IMR-90 (cell line): Measurements from ENCODE around the gene CDK6. TPM values are rescaled to one million over a fixed set of nuclear protein-coding genes. Genes with fewer than 3 reads are reported as not detected.

Experiments
- ATAC-seq: fragments of 200-7000 bp; cut with Tn5 transposase; 2 replicates; pipeline ENCODE4 v1.9.1; 2020; ENCODE audit warnings: low read depth, mild to moderate bottlenecking, moderate library complexity
- BruUV-seq: library from RNA; stranded (reverse); fragments of 400-500 nt; replicated peaks from 2 replicates; lab custom pipeline; 2021; lab: Mats Ljungman, UMichigan
- CTCF ChIA-PET: fragments of 300-600 bp; formaldehyde crosslinking; extraction: SDS; loops from one replicate; lab custom pipeline; 2021; ENCODE audit warnings: antibody characterized with exemption; lab: Yijun Ruan, JAX
- POLR2A ChIA-PET: fragments of 300-600 bp; sonication (Branson Sonifier 250); formaldehyde crosslinking; loops from one replicate; lab custom pipeline; 2022; ENCODE audit warnings: antibody characterized with exemption; ENCODE audit not compliant: unreplicated experiment; lab: Charles Lee
- DNase-seq: peaks from one replicate; pipeline ENCODE4 v3.0.0; 2013
- H2AFZ ChIP-seq: replicated peaks from 2 replicates; pipeline ENCODE3; 2013; ENCODE audit warnings: low read length, mild to moderate bottlenecking; ENCODE audit not compliant: poor library complexity
- H2AK5ac ChIP-seq: 2 replicates; pipeline ENCODE4 v1.6.1; 2013; ENCODE audit warnings: low read depth, low read length, inconsistent platforms
- H2AK9ac ChIP-seq: replicated peaks from 2 replicates; pipeline ENCODE3; 2013; ENCODE audit warnings: mild to moderate bottlenecking, low read depth, low read length, moderate library complexity; ENCODE audit not compliant: poor library complexity
- H2BK120ac ChIP-seq: 2 replicates; pipeline ENCODE4 v1.6.1; 2013; ENCODE audit warnings: low read depth, low read length, inconsistent platforms
- H2BK15ac ChIP-seq: 3 replicates; pipeline ENCODE4 v1.6.1; 2013; ENCODE audit warnings: low read depth, low read length, inconsistent platforms
- H2BK20ac ChIP-seq: 2 replicates; pipeline ENCODE4 v1.6.1; 2013; ENCODE audit warnings: low read depth, mild to moderate bottlenecking, inconsistent platforms, low read length, moderate library complexity
- H2BK5ac ChIP-seq: 2 replicates; pipeline ENCODE4 v1.6.1; 2013; ENCODE audit warnings: mild to moderate bottlenecking, low read depth, low read length, inconsistent platforms; ENCODE audit not compliant: poor library complexity, severe bottlenecking
- H3K14ac ChIP-seq: replicated peaks from 2 replicates; pipeline ENCODE4 v1.6.1; 2013; ENCODE audit warnings: low read depth, low read length, inconsistent platforms
- H3K18ac ChIP-seq: 2 replicates; pipeline ENCODE4 v1.6.1; 2013; ENCODE audit warnings: low read depth, low read length, control low read depth
- H3K23ac ChIP-seq: 2 replicates; pipeline ENCODE4 v1.6.1; 2013; ENCODE audit warnings: low read depth, low read length, inconsistent platforms
- H3K27ac ChIP-seq: 2 replicates; pipeline ENCODE4 v1.5.1; 2013; ENCODE audit warnings: mild to moderate bottlenecking, control low read depth, low read length; ENCODE audit not compliant: insufficient read depth
- H3K27me3 ChIP-seq: 2 replicates; pipeline ENCODE4 v1.6.1; 2013; ENCODE audit warnings: low read length; ENCODE audit not compliant: control insufficient read depth, insufficient read depth
- H3K36me3 ChIP-seq: 2 replicates; pipeline ENCODE4 v1.6.1; 2013; ENCODE audit warnings: low read length, mixed read lengths; ENCODE audit not compliant: control insufficient read depth, insufficient read depth
- H3K4ac ChIP-seq: 2 replicates; pipeline ENCODE4 v1.6.1; 2013; ENCODE audit warnings: low read depth, low read length, inconsistent platforms
- H3K4me1 ChIP-seq: 2 replicates; pipeline ENCODE4 v1.6.1; 2013; ENCODE audit warnings: low read length, mixed read lengths; ENCODE audit not compliant: control insufficient read depth, insufficient read depth
- H3K4me2 ChIP-seq: 2 replicates; pipeline ENCODE4 v1.6.1; 2013; ENCODE audit warnings: low read depth, mild to moderate bottlenecking, control low read depth, low read length, moderate library complexity
- H3K4me3 ChIP-seq: 2 replicates; pipeline ENCODE4 v1.5.1; 2013; ENCODE audit warnings: low read depth, mild to moderate bottlenecking, control low read depth, low read length, moderate library complexity; ENCODE audit not compliant: insufficient read depth
- H3K56ac ChIP-seq: 2 replicates; pipeline ENCODE4 v1.6.1; 2013; ENCODE audit warnings: low read length, inconsistent platforms; ENCODE audit not compliant: insufficient read depth; ENCODE audit errors: extremely low read depth
- H3K79me1 ChIP-seq, 2 experiments: 2 replicates each; pipeline ENCODE4 v1.6.1; 2013; ENCODE audit warnings: low read length in 2 of 2, inconsistent platforms in 1 of 2, low read depth in 1 of 2
- H3K9ac ChIP-seq: 2 replicates; pipeline ENCODE4 v1.6.1; 2013; ENCODE audit warnings: low read depth, low read length, control low read depth
- H3K9me1 ChIP-seq: 2 replicates; pipeline ENCODE4 v1.6.1; 2013; ENCODE audit warnings: low read length, inconsistent platforms; ENCODE audit not compliant: insufficient read depth
- H3K9me3 ChIP-seq: 2 replicates; pipeline ENCODE4 v1.6.1; 2013; ENCODE audit warnings: low read length; ENCODE audit not compliant: control insufficient read depth, insufficient read depth
- H4K20me1 ChIP-seq: 2 replicates; pipeline ENCODE4 v1.6.1; 2013; ENCODE audit warnings: low read length, inconsistent platforms; ENCODE audit not compliant: insufficient read depth
- H4K5ac ChIP-seq: 2 replicates; pipeline ENCODE4 v1.6.1; 2013; ENCODE audit warnings: mild to moderate bottlenecking, low read depth, low read length, control low read depth
- H4K8ac ChIP-seq, 2 experiments: 2 replicates each; pipeline ENCODE4 v1.6.1; 2013; ENCODE audit warnings: low read depth in 2 of 2, low read length in 2 of 2, control low read depth in 1 of 2, inconsistent platforms in 1 of 2
- H4K91ac ChIP-seq: 2 replicates; pipeline ENCODE4 v1.6.1; 2013; ENCODE audit warnings: low read depth, low read length, inconsistent platforms; ENCODE audit not compliant: insufficient read depth
- BHLHE40 ChIP-seq: fragments of 150-350 bp; IDR thresholded peaks from 2 replicates; pipeline ENCODE4 v1.6.1; 2016; ENCODE audit warnings: mild to moderate bottlenecking, low read depth, low read length
- CEBPB ChIP-seq: IDR thresholded peaks from 2 replicates; pipeline ENCODE4 v1.6.1; 2012; ENCODE audit warnings: low read depth, low read length, improper control_type of control experiment
- ELK1 ChIP-seq: fragments of 150-350 bp; IDR thresholded peaks from 2 replicates; pipeline ENCODE4 v1.6.1; 2016; ENCODE audit warnings: low read depth, mild to moderate bottlenecking, low read length, moderate library complexity, borderline replicate concordance
- FOS ChIP-seq: fragments of 150-350 bp; IDR thresholded peaks from 2 replicates; pipeline ENCODE4 v1.6.1; 2016; ENCODE audit warnings: low read depth, low read length
- MAFK ChIP-seq: IDR thresholded peaks from 2 replicates; pipeline ENCODE4 v1.6.1; 2012; ENCODE audit warnings: low read depth, low read length, improper control_type of control experiment
- MXI1 ChIP-seq: IDR thresholded peaks from 2 replicates; pipeline ENCODE4 v1.6.1; 2012; ENCODE audit warnings: low read depth, mild to moderate bottlenecking, low read length, moderate library complexity, borderline replicate concordance
- NFE2L2 ChIP-seq: fragments of 150-350 bp; IDR thresholded peaks from 2 replicates; pipeline ENCODE4 v1.6.1; 2016; ENCODE audit warnings: low read depth, mild to moderate bottlenecking, low read length
- POLR2A ChIP-seq: IDR thresholded peaks from 2 replicates; pipeline ENCODE4 v1.6.1; 2012; ENCODE audit warnings: mild to moderate bottlenecking, low read depth, low read length
- RAD21 ChIP-seq: IDR thresholded peaks from 2 replicates; pipeline ENCODE4 v1.6.1; 2012; ENCODE audit warnings: low read length, improper control_type of control experiment
- RCOR1 ChIP-seq: IDR thresholded peaks from 2 replicates; pipeline ENCODE4 v1.6.1; 2012; ENCODE audit warnings: mild to moderate bottlenecking, low read length, improper control_type of control experiment; ENCODE audit not compliant: insufficient replicate concordance
- RFX5 ChIP-seq: IDR thresholded peaks from 2 replicates; pipeline ENCODE4 v1.8.0; 2012; ENCODE audit warnings: low read depth, mild to moderate bottlenecking, low read length, moderate library complexity
- SMC3 ChIP-seq: fragments of 150-350 bp; IDR thresholded peaks from 2 replicates; pipeline ENCODE4 v1.6.1; 2016; ENCODE audit warnings: low read depth, mild to moderate bottlenecking, antibody characterized with exemption, low read length, moderate library complexity
- USF2 ChIP-seq: fragments of 150-350 bp; IDR thresholded peaks from 2 replicates; pipeline ENCODE4 v1.6.1; 2017; ENCODE audit warnings: mild to moderate bottlenecking, antibody characterized with exemption, low read length, low read depth
- WGBS, 2 experiments: methylation state at CpG; one replicate each; pipeline versions ENCODE4 v1.1.5 to v1.1.7; 2013; ENCODE audit warnings: missing lambda C conversion rate in 2 of 2; ENCODE audit not compliant: insufficient read length in 1 of 2; ENCODE audit errors: extremely low coverage in 2 of 2; 5-methylcytosine and 5-hydroxymethylcytosine counted together
- dilution Hi-C: fragments of 300-500 bp; cut with HindIII; formaldehyde crosslinking; loops from one replicate; pipeline ENCODE4 v1.14.3; 2018; ENCODE audit warnings: low sequenced_read_pairs; ENCODE audit not compliant: unreplicated experiment
- in situ Hi-C: fragments of 300-500 bp; cut with MboI; formaldehyde crosslinking; loops from 3 replicates; pipeline ENCODE4 v1.14.3; 2019; ENCODE audit warnings: low sequenced_read_pairs, inconsistent platforms, mixed read lengths
- intact Hi-C: fragments of 100-400 bp; cut with micrococcal nuclease; formaldehyde crosslinking; loops from 2 replicates; pipeline ENCODE4 v1.10.0; 2022
- polyA plus RNA-seq, 3 experiments: library from polyadenylated mRNA; depleted of rRNA; stranded (reverse); fragments of >200 nt; gene quantifications; 2 replicates each; pipeline ENCODE4 v1.2.3, GENCODE V29; 2012; ENCODE audit warnings: low replicate concordance in 1 of 3
- total RNA-seq: library from RNA; depleted of rRNA; stranded (reverse); fragments of >200 nt; gene quantifications from 2 replicates; pipeline ENCODE4 v1.2.3, GENCODE V29; 2012
- TF ChIP-seq, protein P1 (sequence below): conservative IDR thresholded peaks from 2 replicates; pipeline ENCODE4 v1.5.1; 2012; ENCODE audit warnings: mild to moderate bottlenecking, low read depth, low read length, improper control_type of control experiment

Gene CDK6
- total and polyA plus RNA-seq, 2 of the 4 experiments (the other 2 are of a cell fraction): 21.5 to 195 TPM

DNA sequence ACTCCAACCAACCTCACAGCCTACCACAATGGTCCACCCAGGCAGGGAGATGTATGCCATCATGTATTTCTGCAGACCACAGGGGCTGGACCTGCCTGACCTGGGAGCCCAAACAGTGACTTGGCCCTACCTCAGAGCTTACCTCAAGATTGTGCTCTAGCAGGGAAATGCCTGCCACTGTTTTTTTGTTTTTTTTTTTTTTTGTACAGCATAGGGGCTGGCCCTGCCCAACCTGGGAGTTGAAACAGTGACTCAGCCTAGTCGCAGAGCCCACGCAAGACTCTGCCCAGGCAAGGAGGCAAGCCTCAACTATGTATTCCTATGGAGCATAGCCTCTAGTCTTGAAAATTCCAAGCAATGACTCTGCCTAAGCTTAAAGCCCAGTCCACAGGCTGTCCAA is 39.3 kb upstream of the CDK6 start:
- POLR2A ChIA-PET: no interaction called here
- Histone ChIP-seq H3K36me3 (no peaks in the 10 kb centered on the region), H2AFZ (peak overlapping the region; percentile 33), H3K4me1 (peaks cover 2% of the 10 kb centered on the region; the same call in 1 of the 2 replicates), H3K79me1 (peaks cover 0 to 5% of the 10 kb centered on the region in 2 experiments; a peak in 1 of 4 replicates), H3K56ac (no peak overlapping the region), H3K9me3 (peaks cover 3% of the 10 kb centered on the region), H3K27me3 (no peaks in the 10 kb centered on the region), H3K4me2 (no peak overlapping the region), H4K20me1 (no peaks in the 10 kb centered on the region), H2BK5ac (no peak overlapping the region), H3K9ac (no peak overlapping the region), H2BK120ac (no peak overlapping the region), H2BK15ac (no peak overlapping the region), H3K14ac (0 out of 2 replicates have a peak overlapping the region, but pooled peaks have one; percentile 6), H3K18ac (no peak overlapping the region), H3K4me3 (no peak overlapping the region), H2AK5ac (no peak overlapping the region), H4K8ac (no peak overlapping the region), H4K5ac (no peak overlapping the region), H2BK20ac (no peak overlapping the region), H3K4ac (no peak overlapping the region), H2AK9ac (peak overlapping the region; percentile 69), H3K23ac (0 out of 2 replicates have a peak overlapping the region, but pooled peaks have one; percentile 15), H4K91ac (no peak overlapping the region), H3K9me1 (peaks cover 7% of the 10 kb centered on the region; the same call in 1 of the 2 replicates), H3K27ac (no peak overlapping the region)
- no peak for TF ChIP-seq RCOR1
- TF ChIP-seq MAFK: no peak
- no peak for TF ChIP-seq SMC3
- TF ChIP-seq RFX5: no peak
- TF ChIP-seq RAD21: no peak
- no peak for TF ChIP-seq MXI1
- no peak for TF ChIP-seq USF2
- TF ChIP-seq POLR2A: no peak
- no peak for TF ChIP-seq NFE2L2
- no peak for TF ChIP-seq ELK1
- TF ChIP-seq CEBPB: no peak
- TF ChIP-seq FOS: no peak
- TF ChIP-seq BHLHE40: no peak
- TF ChIP-seq, protein P1, sequence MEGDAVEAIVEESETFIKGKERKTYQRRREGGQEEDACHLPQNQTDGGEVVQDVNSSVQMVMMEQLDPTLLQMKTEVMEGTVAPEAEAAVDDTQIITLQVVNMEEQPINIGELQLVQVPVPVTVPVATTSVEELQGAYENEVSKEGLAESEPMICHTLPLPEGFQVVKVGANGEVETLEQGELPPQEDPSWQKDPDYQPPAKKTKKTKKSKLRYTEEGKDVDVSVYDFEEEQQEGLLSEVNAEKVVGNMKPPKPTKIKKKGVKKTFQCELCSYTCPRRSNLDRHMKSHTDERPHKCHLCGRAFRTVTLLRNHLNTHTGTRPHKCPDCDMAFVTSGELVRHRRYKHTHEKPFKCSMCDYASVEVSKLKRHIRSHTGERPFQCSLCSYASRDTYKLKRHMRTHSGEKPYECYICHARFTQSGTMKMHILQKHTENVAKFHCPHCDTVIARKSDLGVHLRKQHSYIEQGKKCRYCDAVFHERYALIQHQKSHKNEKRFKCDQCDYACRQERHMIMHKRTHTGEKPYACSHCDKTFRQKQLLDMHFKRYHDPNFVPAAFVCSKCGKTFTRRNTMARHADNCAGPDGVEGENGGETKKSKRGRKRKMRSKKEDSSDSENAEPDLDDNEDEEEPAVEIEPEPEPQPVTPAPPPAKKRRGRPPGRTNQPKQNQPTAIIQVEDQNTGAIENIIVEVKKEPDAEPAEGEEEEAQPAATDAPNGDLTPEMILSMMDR: no peak
- DNase-seq (peak; percentile 21), ATAC-seq (no peak)
- dilution Hi-C loops: no loop called here
- no TSS peak for BruUV-seq
- CTCF ChIA-PET: no interaction called here
- in situ Hi-C loops: no loop called here
- intact Hi-C loops: no loop called here
- WGBS, 2 experiments: no CpG with 5 or more reads among the region's 2 CpGs
